ENCODE data around the gene FOXP1. TPM values are rescaled to one million over a fixed set of nuclear protein-coding genes. Genes with fewer than 3 reads are reported as not detected.

Gene FOXP1
- total RNA-seq, 2 donors from 2014 or later: 41.7 to 94.3 TPM

DNA sequence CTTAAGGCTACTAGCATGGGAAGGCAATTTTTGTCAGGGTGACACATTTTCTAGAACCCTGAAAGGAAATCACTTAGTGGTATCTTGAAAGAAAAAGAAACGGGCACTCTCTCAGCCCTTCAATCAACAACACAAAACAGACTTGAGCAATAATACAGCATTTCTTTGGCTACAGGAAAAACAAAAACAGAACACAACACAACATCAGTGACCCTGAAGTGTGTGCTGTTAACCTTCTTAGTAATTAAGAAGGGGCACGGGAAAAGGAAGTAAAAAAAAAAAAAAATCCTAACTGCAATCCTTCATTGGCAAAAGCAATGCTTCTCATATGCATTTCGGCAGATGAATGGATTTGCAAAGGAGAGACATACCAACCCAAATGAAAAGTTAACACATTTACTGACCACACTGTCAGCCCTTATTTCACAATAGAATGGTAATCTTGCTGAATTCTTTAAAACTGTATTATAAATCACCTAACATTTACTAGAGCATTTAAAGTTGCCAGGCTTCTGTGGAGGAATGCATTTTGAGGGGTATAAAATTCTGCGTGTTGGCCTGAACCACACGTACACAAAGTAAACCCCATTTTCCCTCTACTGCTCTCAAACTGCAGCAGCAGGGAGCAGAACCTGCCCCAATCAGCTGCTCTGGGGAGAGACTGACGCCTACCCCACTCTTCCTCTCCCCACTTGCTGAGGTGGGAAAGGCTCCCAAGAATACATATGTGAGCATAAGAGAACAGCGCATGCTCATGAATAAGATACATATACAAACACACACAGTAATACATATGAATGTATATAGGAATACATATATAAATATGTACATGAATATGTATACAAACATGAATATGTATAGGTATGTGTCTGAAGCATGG lies 198.5 kb downstream of the FOXP1 start:
- Histone ChIP-seq H3K27ac (ENCODE audit: low read depth, low read length) (no peak overlapping the region), H3K9ac (ENCODE audit: extremely low read depth, low read length, poor library complexity, severe bottlenecking) (no peak overlapping the region), H3K36me3 (ENCODE audit: control insufficient read depth, insufficient read depth, low read length) (no peaks in the 10 kb centered on the region), H3K4me3 (ENCODE audit: low read length) (no peak overlapping the region), H3K4me1 (ENCODE audit: control insufficient read depth, insufficient read depth, low read length) (peaks cover 4% of the 10 kb centered on the region), H3K27me3 (ENCODE audit: control insufficient read depth, insufficient read depth, low read length, poor library complexity, severe bottlenecking) (no peaks in the 10 kb centered on the region), H3K9me3 (ENCODE audit: control insufficient read depth, low read length) (no peaks in the 10 kb centered on the region)
- no peak for TF ChIP-seq CTCF (conservative IDR thresholded peaks at IDR 0.05)
- Mint-ChIP-seq H3K27ac (peak overlapping the region; percentile 53), H3K9me3 (peaks cover 4% of the 10 kb centered on the region), H3K36me3 (ENCODE audit: low read depth) (peaks cover 4% of the 10 kb centered on the region), H3K27me3 (ENCODE audit: insufficient read depth) (no peaks in the 10 kb centered on the region), H3K4me1 (peaks cover 43% of the 10 kb centered on the region), H3K4me3 (no peak overlapping the region)
- WGBS, 2 experiments (ENCODE audit: insufficient coverage in 1 of 2, insufficient read length in 1 of 2): 33 to 45% methylated on average over 1 to 5 of the region's 7 CpGs
- DNase-seq: no peak

- H3K36me3 Mint-ChIP-seq (ENCODE audit: low read depth): peaks cover 4% of the 10 kb centered on the region
- no peak overlapping the region for H3K4me3 Mint-ChIP-seq
- Histone ChIP-seq H3K9ac (ENCODE audit: extremely low read depth, low read length, poor library complexity, severe bottlenecking) (no peak overlapping the region), H3K27ac (ENCODE audit: low read depth, low read length) (no peak overlapping the region), H3K27me3 (ENCODE audit: control insufficient read depth, insufficient read depth, low read length, poor library complexity, severe bottlenecking) (no peaks in the 10 kb centered on the region), H3K4me1 (ENCODE audit: control insufficient read depth, insufficient read depth, low read length) (peaks cover 10% of the 10 kb centered on the region), H3K9me3 (ENCODE audit: control insufficient read depth, low read length) (no peaks in the 10 kb centered on the region), H3K4me3 (ENCODE audit: low read length) (no peak overlapping the region), H3K36me3 (ENCODE audit: control insufficient read depth, insufficient read depth, low read length) (no peaks in the 10 kb centered on the region)
- no peak overlapping the region for H3K27ac Mint-ChIP-seq
- H3K9me3 Mint-ChIP-seq: peaks cover 4% of the 10 kb centered on the region
- H3K4me1 Mint-ChIP-seq: peaks cover 46% of the 10 kb centered on the region
- no peaks in the 10 kb centered on the region for H3K27me3 Mint-ChIP-seq (ENCODE audit: insufficient read depth)
- TF ChIP-seq CTCF (conservative IDR thresholded peaks at IDR 0.05): no peak
- WGBS, 2 experiments (ENCODE audit: insufficient coverage in 1 of 2, insufficient read length in 1 of 2): 58 to 75% methylated on average over 3 of the region's 3 CpGs
- no peak for DNase-seq
Measured at GRCh38 chr3:71384388-71384787, 199.1 kb downstream of the FOXP1 start.

- H3K36me3 Mint-ChIP-seq (ENCODE audit: low read depth): no peaks in the 10 kb centered on the region
- peak overlapping the region; percentile 73 for H3K27ac Mint-ChIP-seq
- no peaks in the 10 kb centered on the region for H3K36me3 ChIP-seq (ENCODE audit: control insufficient read depth, insufficient read depth, low read length)
- no peaks in the 10 kb centered on the region for H3K9me3 ChIP-seq (ENCODE audit: control insufficient read depth, low read length)
- WGBS, 2 experiments (ENCODE audit: insufficient coverage in 1 of 2, insufficient read length in 1 of 2): 66 to 87% methylated on average over 3 of the region's 3 CpGs
- H3K27ac ChIP-seq (ENCODE audit: low read depth, low read length): no peak overlapping the region
- peaks cover 42% of the 10 kb centered on the region for H3K4me1 Mint-ChIP-seq
- no peak overlapping the region for H3K4me3 Mint-ChIP-seq
- TF ChIP-seq CTCF (conservative IDR thresholded peaks at IDR 0.05): peak; percentile 74
- H3K4me3 ChIP-seq (ENCODE audit: low read length): no peak overlapping the region
- no peaks in the 10 kb centered on the region for H3K9me3 Mint-ChIP-seq
- peak; percentile 59 for DNase-seq
- H3K27me3 Mint-ChIP-seq (ENCODE audit: insufficient read depth): no peaks in the 10 kb centered on the region
- H3K27me3 ChIP-seq (ENCODE audit: control insufficient read depth, insufficient read depth, low read length, poor library complexity, severe bottlenecking): no peaks in the 10 kb centered on the region
- no peak overlapping the region for H3K9ac ChIP-seq (ENCODE audit: extremely low read depth, low read length, poor library complexity, severe bottlenecking)
- H3K4me1 ChIP-seq (ENCODE audit: control insufficient read depth, insufficient read depth, low read length): peaks cover 10% of the 10 kb centered on the region
Measured at GRCh38 chr3:71380096-71380495, 203.4 kb downstream of the FOXP1 start.
